Omental fat pad (tissue), 4 donors: ENCODE results near the gene GPR153. TPM values are rescaled to one million over a fixed set of nuclear protein-coding genes. Genes with fewer than 3 reads are reported as not detected.

Experiments used
- ATAC-seq: fragments of 150-250 bp; one replicate; pipeline ENCODE4 v1.9.1; 2016; ENCODE audit warnings: mild to moderate bottlenecking, moderate library complexity; ENCODE audit not compliant: low FRiP score
- DNase-seq: peaks from one replicate; pipeline ENCODE4 v3.0.0-alpha.2; 2019; ENCODE audit warnings: low spot score
- CTCF ChIP-seq, 3 donors: fragments of 450-650 bp; IDR thresholded peaks; one replicate each; pipeline ENCODE4 v1.5.1; 2016 to 2017; ENCODE audit warnings: antibody characterized with exemption in 3 of 3, mild to moderate bottlenecking in 3 of 3, moderate library complexity in 2 of 3
- total RNA-seq, 4 donors: library from RNA; depleted of rRNA; stranded (reverse); fragments of >200 nt; gene quantifications; one replicate each; pipeline ENCODE4 v1.1.0, GENCODE V29; 2016

GPR153 gene
- total RNA-seq, 4 donors from 2014 or later = 10.9 to 19.8 (median 14.3) TPM

GRCh38 chr1:6287029-6287428, 26.1 kb upstream of the GPR153 start:
- no peak for TF ChIP-seq CTCF (IDR thresholded peaks at IDR 0.05)
- no peak for ATAC-seq
- DNase-seq = no peak

- no peak for ATAC-seq
- no peak for DNase-seq
- no peak for TF ChIP-seq CTCF (IDR thresholded peaks at IDR 0.05)
Measured at GRCh38 chr1:6286266-6286665, 25.4 kb upstream of the GPR153 start.

DNA sequence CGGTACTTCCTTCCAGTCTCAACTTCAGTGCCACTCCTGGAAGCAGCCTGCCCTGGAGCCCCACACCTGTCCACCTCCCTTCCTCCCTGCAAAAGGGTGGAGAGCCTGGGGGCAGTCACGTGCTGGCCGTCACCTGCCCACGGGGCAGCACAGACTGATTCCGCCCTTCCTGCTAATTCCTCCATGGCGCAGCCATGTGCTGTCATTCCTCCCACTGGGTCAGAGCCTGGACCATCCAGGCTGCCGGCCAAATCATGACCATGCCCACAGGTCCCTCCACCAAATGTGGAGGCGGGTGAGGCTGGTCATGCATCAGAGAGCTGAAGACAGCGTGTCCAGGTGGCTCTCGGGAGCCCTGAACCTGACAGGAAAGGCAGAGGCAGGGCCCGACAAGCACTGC, 24.4 kb upstream of the GPR153 start:
- DNase-seq = no peak

DNA sequence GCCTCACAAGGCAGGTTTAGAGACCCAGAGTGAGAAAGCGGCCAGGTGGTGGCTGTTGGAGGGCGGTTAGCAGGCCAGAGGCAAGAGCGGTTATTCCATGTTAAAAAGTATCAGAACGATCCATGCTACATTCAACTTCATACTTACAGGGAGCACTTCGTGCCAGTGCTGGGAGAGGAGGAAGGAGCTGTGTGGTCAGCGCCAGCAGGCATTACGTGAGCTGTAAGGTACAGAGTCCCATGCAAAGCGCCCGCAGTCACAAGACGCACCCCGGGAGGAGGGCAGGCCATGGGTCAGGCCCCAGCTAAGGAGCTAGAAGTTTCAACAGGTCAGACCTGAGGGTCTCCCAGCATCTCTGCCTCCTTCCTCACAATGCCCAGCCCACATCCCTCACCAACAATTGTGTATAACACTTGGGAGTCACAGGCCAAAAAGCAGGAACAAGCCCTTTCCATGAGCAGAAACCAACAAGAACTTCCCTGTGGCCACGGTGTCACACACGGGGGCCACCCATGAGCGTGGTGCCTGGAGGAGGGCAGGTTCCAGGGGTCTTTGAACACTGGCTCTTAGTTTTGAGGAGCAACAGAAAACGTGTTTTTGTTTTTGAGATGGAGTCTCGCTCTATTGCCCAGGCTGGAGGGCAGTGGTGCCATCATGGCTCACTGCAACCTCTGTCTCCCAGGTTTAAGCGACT, 21.8 kb upstream of the GPR153 start:
- no peak for DNase-seq
- ATAC-seq = no peak
- no peak for TF ChIP-seq CTCF (IDR thresholded peaks at IDR 0.05)

More for the DNA sequence above, 24.4 kb upstream of the GPR153 start:
- ATAC-seq = no peak
- TF ChIP-seq CTCF (IDR thresholded peaks at IDR 0.05) = no peak

DNA sequence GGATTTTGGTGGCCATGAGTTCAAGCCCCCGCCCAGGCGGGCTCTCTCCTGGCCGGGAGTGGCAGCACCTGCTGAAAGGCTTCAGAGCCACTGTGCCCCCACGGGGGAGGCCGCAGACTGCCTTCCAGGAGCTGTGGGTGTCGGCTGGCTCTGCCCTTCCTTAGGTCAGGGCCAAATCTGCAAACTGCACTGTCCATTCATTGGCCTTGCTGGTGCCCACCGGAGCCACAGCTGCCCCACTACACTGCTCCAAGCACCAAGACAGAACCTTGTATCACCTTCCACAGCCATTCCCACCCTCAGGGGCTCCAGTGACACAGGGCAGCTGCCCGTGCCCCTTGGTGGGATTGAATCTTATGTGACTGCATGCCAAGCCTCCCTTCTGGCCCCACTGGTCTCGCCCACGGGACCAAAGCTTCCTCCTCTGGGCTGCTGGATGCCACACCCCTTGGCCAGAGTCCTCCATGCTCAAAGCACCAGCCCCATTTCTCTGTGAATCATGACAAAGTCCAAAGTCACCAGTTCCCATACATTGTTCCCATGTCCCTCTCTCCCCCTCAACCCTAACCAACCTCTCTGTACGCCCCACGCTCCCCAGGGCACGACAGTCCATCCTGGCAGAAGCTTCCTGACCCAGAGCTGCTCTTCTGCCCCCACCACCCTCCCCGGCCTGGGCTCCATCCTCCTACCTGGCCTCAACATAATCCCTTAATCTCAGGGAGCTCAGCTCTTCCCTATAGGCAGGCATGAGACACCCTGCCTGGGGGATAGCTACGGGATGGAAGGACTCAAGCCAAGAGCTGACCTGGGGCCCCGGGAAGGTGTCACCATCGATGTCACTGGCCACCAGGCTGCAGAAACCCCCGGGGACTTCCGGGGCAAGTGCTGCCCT, 20.9 kb upstream of the GPR153 start:
- DNase-seq (no peak), ATAC-seq (no peak)
- no peak for TF ChIP-seq CTCF (IDR thresholded peaks at IDR 0.05)

DNA sequence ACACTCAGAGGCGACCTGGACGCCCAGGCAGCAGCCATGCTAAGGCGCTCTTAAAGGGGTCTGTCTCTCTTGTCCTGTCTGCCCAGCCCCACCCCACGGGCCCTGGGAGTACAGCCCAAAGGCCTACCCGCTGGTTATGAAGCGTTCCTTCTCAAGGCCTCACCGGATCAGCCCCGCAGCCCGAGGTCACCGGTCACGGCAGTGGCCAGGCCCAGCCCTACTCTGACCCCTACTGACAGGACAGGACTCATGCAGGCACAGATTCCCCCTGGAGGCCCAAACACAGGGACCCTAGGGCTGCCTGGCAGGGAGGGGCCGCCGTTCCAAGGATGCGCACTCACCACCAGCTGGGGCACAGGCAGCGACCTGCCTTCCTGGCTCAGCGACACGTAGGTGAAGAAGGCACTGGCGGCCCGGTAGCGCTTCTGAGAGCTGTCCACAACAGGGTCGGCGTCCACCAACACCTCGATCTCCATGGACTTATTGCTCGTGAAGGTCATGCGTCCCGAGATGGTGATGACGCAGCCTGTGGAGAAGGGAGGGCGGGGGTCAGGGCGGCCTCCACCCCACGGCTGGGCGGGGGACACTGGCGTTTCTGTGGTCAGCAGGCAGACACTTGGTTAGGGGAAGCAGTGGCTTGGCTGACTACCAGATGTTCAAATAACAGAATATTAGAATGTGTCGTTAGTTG, 20.0 kb upstream of the GPR153 start:
- no peak for DNase-seq
- no peak for TF ChIP-seq CTCF (IDR thresholded peaks at IDR 0.05)
- no peak for ATAC-seq
